H1 (cell line): ENCODE data around the gene APOA1. TPM values are rescaled to one million over a fixed set of nuclear protein-coding genes. Genes with fewer than 3 reads are reported as not detected.

Experiments used
- CTCF ChIA-PET: fragments of 300-600 bp; sonication (Branson Sonifier 250); formaldehyde crosslinking; loops from one replicate; lab custom pipeline; 2021; ENCODE audit not compliant: partially characterized antibody; lab: Charles Lee
- POLR2A ChIA-PET: fragments of 300-600 bp; sonication (Branson Sonifier 250); formaldehyde crosslinking; loops from one replicate; lab custom pipeline; 2021; ENCODE audit warnings: inconsistent platforms; ENCODE audit not compliant: partially characterized antibody; lab: Charles Lee
- DNase-seq, 2 experiments: peaks; one replicate each; pipeline versions ENCODE4 v3.0.0 to v3.0.0-alpha.2; 2010 to 2022; ENCODE audit warnings: low spot score in 2 of 2, low read depth in 1 of 2, mixed read lengths in 1 of 2
- FAIRE-seq: peaks from 2 replicates; lab custom pipeline; 2011; peaks lifted over from hg19 to GRCh38; lab: Jason Lieb, UNC
- H2AFZ ChIP-seq: 2 replicates; pipeline ENCODE4 v1.8.1; 2012; ENCODE audit warnings: low read length, inconsistent platforms
- H2AK5ac ChIP-seq: 2 replicates; pipeline ENCODE4 v1.6.1; 2013; ENCODE audit warnings: low read depth, low read length
- H2BK120ac ChIP-seq: replicated peaks from 2 replicates; pipeline ENCODE3; 2013; ENCODE audit warnings: low read depth, low read length, inconsistent platforms
- H2BK12ac ChIP-seq: 2 replicates; pipeline ENCODE4 v1.6.1; 2013; ENCODE audit warnings: low read depth, low read length
- H2BK15ac ChIP-seq: 2 replicates; pipeline ENCODE4 v1.6.1; 2013; ENCODE audit warnings: low read length
- H2BK20ac ChIP-seq: 2 replicates; pipeline ENCODE4 v1.6.1; 2013; ENCODE audit warnings: low read length
- H2BK5ac ChIP-seq: 2 replicates; pipeline ENCODE4 v1.6.1; 2013; ENCODE audit warnings: low read depth, low read length
- H3K14ac ChIP-seq: 2 replicates; pipeline ENCODE4 v1.6.1; 2013; ENCODE audit warnings: inconsistent platforms; ENCODE audit not compliant: insufficient read length
- H3K18ac ChIP-seq: 2 replicates; pipeline ENCODE4 v1.6.1; 2013; ENCODE audit warnings: low read length; ENCODE audit errors: extremely low read depth
- H3K23ac ChIP-seq: 2 replicates; pipeline ENCODE4 v1.6.1; 2013; ENCODE audit warnings: inconsistent platforms; ENCODE audit not compliant: insufficient read length
- H3K23me2 ChIP-seq: 2 replicates; pipeline ENCODE4 v1.6.1; 2013; ENCODE audit warnings: low read depth, low read length
- H3K27ac ChIP-seq: 2 replicates; pipeline ENCODE4 v1.6.1; 2011; ENCODE audit warnings: low read depth, low read length, inconsistent platforms
- H3K27me3 ChIP-seq, 4 experiments: replicated peaks in 1 of 4; 1 replicate in 1 of 4; 2 replicates in 3 of 4; pipeline versions ENCODE4 v1.6.1 to v1.8.1; 2011 to 2013; ENCODE audit warnings: low read length in 3 of 4, mild to moderate bottlenecking in 3 of 4, inconsistent platforms in 2 of 4, mixed read lengths in 2 of 4, moderate library complexity in 1 of 4; ENCODE audit not compliant: control insufficient read depth in 3 of 4, insufficient read depth in 3 of 4; ENCODE audit errors: extremely low read depth in 1 of 4
- H3K36me3 ChIP-seq, 4 experiments: 2 replicates each; pipeline versions ENCODE4 v1.6.1 to v1.8.1; 2011 to 2013; ENCODE audit warnings: mild to moderate bottlenecking in 4 of 4, low read length in 3 of 4, moderate library complexity in 2 of 4, control low read depth in 1 of 4, inconsistent platforms in 1 of 4; ENCODE audit not compliant: insufficient read depth in 4 of 4, control insufficient read depth in 2 of 4
- H3K4ac ChIP-seq: replicated peaks from 2 replicates; pipeline ENCODE3; 2013; ENCODE audit warnings: low read length, low read depth, mixed read lengths, inconsistent platforms; ENCODE audit not compliant: insufficient read length
- H3K4me1 ChIP-seq, 4 experiments: replicated peaks in 1 of 4; 1 replicate in 1 of 4; 2 replicates in 3 of 4; pipeline versions ENCODE4 v1.6.1 to v1.8.1; 2011 to 2013; ENCODE audit warnings: low read length in 3 of 4, inconsistent platforms in 2 of 4, mixed read lengths in 1 of 4; ENCODE audit not compliant: insufficient read depth in 4 of 4, control insufficient read depth in 3 of 4
- H3K4me2 ChIP-seq, 2 experiments: 2 replicates each; pipeline versions ENCODE4 v1.6.1 to v1.8.1; 2011 to 2013; ENCODE audit warnings: low read depth in 2 of 2, low read length in 2 of 2, control low read depth in 1 of 2, inconsistent platforms in 1 of 2, mild to moderate bottlenecking in 1 of 2; ENCODE audit not compliant: insufficient read depth in 1 of 2
- H3K4me3 ChIP-seq, 4 experiments: fragments of 200-600, 300-600 bp in 1 of 4; sonication (generic), shearing (Covaris generic), sonication (Bioruptor Twin) in 1 of 4; 2 replicates each; pipeline versions ENCODE4 v1.5.1 to v1.8.1; 2011 to 2016; ENCODE audit warnings: low read length in 4 of 4, low read depth in 3 of 4, control low read depth in 2 of 4, inconsistent platforms in 2 of 4, mild to moderate bottlenecking in 2 of 4, mixed read lengths in 1 of 4, moderate library complexity in 1 of 4; ENCODE audit not compliant: insufficient read depth in 2 of 4; ENCODE audit errors: extremely low read depth in 1 of 4
- H3K56ac ChIP-seq: replicated peaks from 2 replicates; pipeline ENCODE3; 2013; ENCODE audit warnings: low read depth, mild to moderate bottlenecking, mixed read lengths, low read length, inconsistent platforms; ENCODE audit not compliant: insufficient read length
- H3K79me1 ChIP-seq: 2 replicates; pipeline ENCODE4 v1.6.1; 2013; ENCODE audit warnings: low read depth, low read length, control low read depth
- H3K79me2 ChIP-seq, 2 experiments: 2 replicates each; pipeline versions ENCODE4 v1.6.1 to v1.8.1; 2012 to 2013; ENCODE audit warnings: low read length in 2 of 2, mild to moderate bottlenecking in 2 of 2, inconsistent platforms in 1 of 2; ENCODE audit not compliant: insufficient read depth in 2 of 2, control insufficient read depth in 1 of 2
- H3K9ac ChIP-seq, 4 experiments: replicated peaks in 1 of 4; 1 replicate in 1 of 4; 2 replicates in 3 of 4; pipeline versions ENCODE4 v1.6.1 to v1.8.1; 2011 to 2013; ENCODE audit warnings: low read depth in 3 of 4, low read length in 3 of 4, control low read depth in 2 of 4, mild to moderate bottlenecking in 2 of 4, moderate library complexity in 2 of 4, inconsistent platforms in 1 of 4; ENCODE audit errors: extremely low read depth in 1 of 4
- H3K9me3 ChIP-seq, 2 experiments: 2 replicates each; pipeline versions ENCODE4 v1.6.1 to v1.8.1; 2012 to 2013; ENCODE audit warnings: mild to moderate bottlenecking in 2 of 2, moderate library complexity in 2 of 2, control low read depth in 1 of 2, inconsistent platforms in 1 of 2, low read depth in 1 of 2, low read length in 1 of 2, mixed read lengths in 1 of 2; ENCODE audit not compliant: insufficient read depth in 2 of 2
- H4K20me1 ChIP-seq, 2 experiments: replicated peaks in 1 of 2; 2 replicates each; pipeline versions ENCODE3 to v1.8.1; 2011 to 2013; ENCODE audit warnings: inconsistent platforms in 2 of 2, low read length in 2 of 2, mild to moderate bottlenecking in 1 of 2; ENCODE audit not compliant: insufficient read depth in 2 of 2, control insufficient read depth in 1 of 2
- H4K5ac ChIP-seq: 2 replicates; pipeline ENCODE4 v1.6.1; 2013; ENCODE audit warnings: low read length, low read depth, mixed read lengths, inconsistent platforms; ENCODE audit not compliant: insufficient read length
- H4K8ac ChIP-seq: 2 replicates; pipeline ENCODE4 v1.8.0; 2013; ENCODE audit warnings: mild to moderate bottlenecking, moderate library complexity, low read length, inconsistent platforms; ENCODE audit not compliant: insufficient read depth; ENCODE audit errors: extremely low read depth
- H4K91ac ChIP-seq: replicated peaks from 2 replicates; pipeline ENCODE3; 2013; ENCODE audit warnings: low read length, mixed read lengths, inconsistent platforms; ENCODE audit not compliant: insufficient read length
- CEBPB ChIP-seq: IDR thresholded peaks from 2 replicates; pipeline ENCODE4 v1.6.1; 2012; ENCODE audit warnings: low read depth, low read length
- EZH2 ChIP-seq: fragments of 200-600 bp; sonication (generic); IDR thresholded peaks from 2 replicates; pipeline ENCODE4 v1.7.1; 2012; ENCODE audit warnings: low read depth, mild to moderate bottlenecking, moderate library complexity, low read length, inconsistent platforms; ENCODE audit not compliant: severe bottlenecking
- NRF1 ChIP-seq: IDR thresholded peaks from 2 replicates; pipeline ENCODE4 v1.6.1; 2011; ENCODE audit warnings: mild to moderate bottlenecking, low read depth, low read length, improper control_type of control experiment
- RXRA ChIP-seq: IDR thresholded peaks from 2 replicates; pipeline ENCODE4 v1.6.1; 2011; ENCODE audit warnings: low read depth, mild to moderate bottlenecking, low read length, moderate library complexity; ENCODE audit not compliant: insufficient read depth
- ZNF274 ChIP-seq: IDR thresholded peaks from 2 replicates; pipeline ENCODE4 v1.7.0; 2012; ENCODE audit warnings: low read length, borderline replicate concordance; ENCODE audit errors: extremely low read depth
- WGBS, 2 experiments: shearing (Covaris generic) in 1 of 2; methylation state at CpG; one replicate each; pipeline versions ENCODE4 v1.1.6 to v1.1.7; 2013 to 2015; ENCODE audit warnings: low lambda C conversion rate in 2 of 2, mixed read lengths in 2 of 2, inconsistent platforms in 1 of 2, low coverage in 1 of 2, missing lambda C conversion rate in 1 of 2; ENCODE audit not compliant: insufficient replicate concordance in 2 of 2, insufficient coverage in 1 of 2, insufficient read length in 1 of 2; ENCODE audit errors: extremely low coverage in 1 of 2, missing lambda C conversion rate in 1 of 2; 5-methylcytosine and 5-hydroxymethylcytosine counted together
- polyA plus RNA-seq, 7 experiments: library from polyadenylated mRNA; depleted of rRNA in 3 of 7; stranded (reverse) in 5 of 7; unstranded in 2 of 7; fragments of >200 nt in 5 of 7; fragments of 200-250 nt in 2 of 7; gene quantifications; 1 replicate in 5 of 7; 2 replicates in 1 of 7; 4 replicates in 1 of 7; pipeline versions ENCODE4 v1.2.1 to v1.2.3, GENCODE V29; 2011 to 2013; ENCODE audit warnings: missing spikeins in 2 of 7, mixed read lengths in 2 of 7
- total RNA-seq: library from RNA; stranded (reverse); fragmentation: NEBNext Ultra II Directional; extraction: Animal tissue kit (Norgen Biotek cat#: 25700); gene quantifications from 2 replicates; pipeline ENCODE4 v1.2.1, GENCODE V29; 2021

The APOA1 gene
- total and polyA plus RNA-seq, 2 of the 8 experiments (the other 6 are each of a cell fraction or from before 2014, with no cell fraction given), result 0.80 TPM; not detected in 1

DNA sequence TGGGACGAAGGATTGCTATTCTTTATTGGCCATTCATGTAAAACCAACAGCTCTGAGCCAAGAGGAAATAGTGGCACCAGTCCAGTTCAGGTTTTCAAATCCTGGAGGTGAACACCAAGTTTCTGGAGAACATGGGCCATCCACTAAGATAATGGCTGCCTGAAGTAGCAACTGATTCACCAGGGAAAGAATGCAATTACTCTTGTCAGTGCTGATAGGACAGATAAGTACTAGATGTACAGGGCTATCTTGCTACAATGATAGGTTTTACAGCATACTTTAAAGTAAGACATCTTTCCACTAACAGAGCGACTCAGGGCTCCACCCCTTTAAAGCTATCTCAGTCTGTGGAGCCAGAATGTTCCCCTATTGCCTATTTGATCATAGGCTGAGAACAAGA is 36.8 kb upstream of the APOA1 start:
- Histone ChIP-seq H2AFZ (no peak overlapping the region), H2BK15ac (no peak overlapping the region), H2BK20ac (no peak overlapping the region), H3K4me2 (no peak overlapping the region), H3K14ac (no peak overlapping the region), H3K79me2 (no peaks in the 10 kb centered on the region), H2BK12ac (no peak overlapping the region), H2AK5ac (no peak overlapping the region), H2BK120ac (no peak overlapping the region), H3K56ac (no peak overlapping the region), H2BK5ac (no peak overlapping the region), H3K9me3 (no peaks in the 10 kb centered on the region), H4K20me1 (no peaks in the 10 kb centered on the region), H3K23me2 (no peaks in the 10 kb centered on the region), H3K27me3 (no peaks in the 10 kb centered on the region), H4K5ac (no peak overlapping the region), H3K9ac (no peak overlapping the region), H4K91ac (no peak overlapping the region), H3K27ac (no peak overlapping the region), H3K18ac (no peak overlapping the region), H3K36me3 (peaks cover 0 to 43% (median 30%) of the 10 kb centered on the region in 4 experiments; a peak in 7 of 8 replicates), H3K4me3 (no peak overlapping the region), H3K23ac (no peak overlapping the region), H4K8ac (no peak overlapping the region), H3K79me1 (no peaks in the 10 kb centered on the region), H3K4me1 (no peaks in the 10 kb centered on the region), H3K4ac (no peak overlapping the region)
- FAIRE-seq, result no peak
- DNase-seq, result no peak
- WGBS, 2 experiments, result 85% methylated on average over 2 of the region's 2 CpGs; no CpG with 5 or more reads in 1 of the 2 experiments
- ChIA-PET POLR2A (interaction anchor here (1.2 kb wide), 1 partner anchor 348 kb away, joined by 3 read pairs; no protein-coding TSS in a partner anchor), CTCF (interaction anchor here (0.9 to 1.5 kb wide), 4 partner anchors 19 to 307 kb away, joined by 3 to 6 read pairs (median 4); no protein-coding TSS in a partner anchor)
- TF ChIP-seq EZH2 (no peak), CEBPB (no peak), NRF1 (no peak), RXRA (no peak), ZNF274 (no peak)
